Measurements from ENCODE around the gene TP53AIP1. TPM values are rescaled to one million over a fixed set of nuclear protein-coding genes. Genes with fewer than 3 reads are reported as not detected.

The TP53AIP1 gene
- polyA plus RNA-seq, 3 donors, result 0.03 TPM; not detected in 2

DNA sequence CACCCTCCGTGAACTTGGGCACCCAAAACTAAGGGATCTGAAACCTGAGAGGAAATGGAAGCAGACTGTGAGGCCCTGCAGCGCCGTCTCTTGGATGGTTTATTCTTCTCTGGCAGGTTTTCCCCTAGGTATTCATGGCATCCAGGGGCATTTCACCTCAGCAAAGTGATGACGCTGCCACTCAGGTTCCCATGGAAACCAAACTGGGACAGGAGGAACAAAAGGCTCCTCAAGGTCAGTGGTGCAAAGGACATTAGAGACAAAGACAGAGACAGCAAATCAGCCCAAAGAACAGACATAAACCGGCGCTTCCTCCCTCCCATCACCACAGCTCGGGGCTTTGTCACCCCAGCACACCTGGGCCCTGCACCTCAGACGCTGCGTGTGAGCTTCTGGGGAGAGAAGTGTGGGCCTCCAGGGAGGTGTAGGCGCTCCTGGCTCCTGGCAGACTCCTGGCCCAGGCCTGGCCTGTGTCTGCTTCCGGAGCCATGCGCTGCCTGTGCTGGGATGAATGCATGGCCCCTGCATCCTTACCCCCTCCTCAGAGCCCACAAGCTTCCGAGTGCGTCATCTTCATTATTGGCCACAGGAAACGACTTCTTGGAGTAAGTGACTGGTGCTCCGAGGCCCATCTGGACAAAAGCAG lies 5.9 kb downstream of the TP53AIP1 start:
- Mint-ChIP-seq H3K9me3 (peaks cover 0 to 2% (median 0%) of the 10 kb centered on the region in 7 donors), H3K36me3 (no peaks in the 10 kb centered on the region), H3K27ac (no peak overlapping the region), H3K4me1 (peaks cover 9% of the 10 kb centered on the region), H3K27me3 (ENCODE audit: low read depth in 3 of 3) (peaks cover 2 to 8% (median 6%) of the 10 kb centered on the region in 3 donors), H3K4me3 (no peak overlapping the region)
- Histone ChIP-seq H3K79me2 (ENCODE audit: insufficient read depth, low read length) (no peaks in the 10 kb centered on the region), H3K27me3 (ENCODE audit: control insufficient read depth in 2 of 2, insufficient read depth in 2 of 2, low read length in 2 of 2) (no peaks in the 10 kb centered on the region), H3K9me3 (replicated peaks in 1 of 2; ENCODE audit: control insufficient read depth in 1 of 2, insufficient read depth in 1 of 2, low read length in 2 of 2) (peaks cover 0 to 2% of the 10 kb centered on the region in 2 donors), H3K27ac (ENCODE audit: low read depth in 1 of 2, low read length in 2 of 2) (no peak overlapping the region), H2AFZ (ENCODE audit: insufficient read depth, low read depth, low read length, poor library complexity, severe bottlenecking) (no peak overlapping the region), H3K4me3 (replicated peaks in 1 of 3; ENCODE audit: low read depth in 2 of 3, low read length in 3 of 3) (no peak overlapping the region), H3K4me1 (ENCODE audit: control insufficient read depth in 1 of 2, insufficient read depth in 2 of 2, low read length in 2 of 2) (peaks cover 0 to 5% of the 10 kb centered on the region in 2 donors), H3K4me2 (replicated peaks; ENCODE audit: extremely low read depth, low read length, poor library complexity, severe bottlenecking) (no peak overlapping the region), H3K36me3 (replicated peaks in 1 of 2; ENCODE audit: control insufficient read depth in 1 of 2, insufficient read depth in 2 of 2, low read length in 2 of 2) (no peaks in the 10 kb centered on the region), H3K9ac (ENCODE audit: insufficient read depth, low read length, poor library complexity, severe bottlenecking) (no peak overlapping the region), H4K20me1 (ENCODE audit: insufficient read depth, low read length) (no peaks in the 10 kb centered on the region)
- TF ChIP-seq, protein P1, sequence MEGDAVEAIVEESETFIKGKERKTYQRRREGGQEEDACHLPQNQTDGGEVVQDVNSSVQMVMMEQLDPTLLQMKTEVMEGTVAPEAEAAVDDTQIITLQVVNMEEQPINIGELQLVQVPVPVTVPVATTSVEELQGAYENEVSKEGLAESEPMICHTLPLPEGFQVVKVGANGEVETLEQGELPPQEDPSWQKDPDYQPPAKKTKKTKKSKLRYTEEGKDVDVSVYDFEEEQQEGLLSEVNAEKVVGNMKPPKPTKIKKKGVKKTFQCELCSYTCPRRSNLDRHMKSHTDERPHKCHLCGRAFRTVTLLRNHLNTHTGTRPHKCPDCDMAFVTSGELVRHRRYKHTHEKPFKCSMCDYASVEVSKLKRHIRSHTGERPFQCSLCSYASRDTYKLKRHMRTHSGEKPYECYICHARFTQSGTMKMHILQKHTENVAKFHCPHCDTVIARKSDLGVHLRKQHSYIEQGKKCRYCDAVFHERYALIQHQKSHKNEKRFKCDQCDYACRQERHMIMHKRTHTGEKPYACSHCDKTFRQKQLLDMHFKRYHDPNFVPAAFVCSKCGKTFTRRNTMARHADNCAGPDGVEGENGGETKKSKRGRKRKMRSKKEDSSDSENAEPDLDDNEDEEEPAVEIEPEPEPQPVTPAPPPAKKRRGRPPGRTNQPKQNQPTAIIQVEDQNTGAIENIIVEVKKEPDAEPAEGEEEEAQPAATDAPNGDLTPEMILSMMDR (IDR thresholded peaks at IDR 0.05), result no peak
- intact Hi-C loops (cut with micrococcal nuclease), result no loop called here
- no peak for DNase-seq
- WGBS (ENCODE audit: insufficient coverage), result 92% methylated on average over 10 of the region's 16 CpGs

DNA sequence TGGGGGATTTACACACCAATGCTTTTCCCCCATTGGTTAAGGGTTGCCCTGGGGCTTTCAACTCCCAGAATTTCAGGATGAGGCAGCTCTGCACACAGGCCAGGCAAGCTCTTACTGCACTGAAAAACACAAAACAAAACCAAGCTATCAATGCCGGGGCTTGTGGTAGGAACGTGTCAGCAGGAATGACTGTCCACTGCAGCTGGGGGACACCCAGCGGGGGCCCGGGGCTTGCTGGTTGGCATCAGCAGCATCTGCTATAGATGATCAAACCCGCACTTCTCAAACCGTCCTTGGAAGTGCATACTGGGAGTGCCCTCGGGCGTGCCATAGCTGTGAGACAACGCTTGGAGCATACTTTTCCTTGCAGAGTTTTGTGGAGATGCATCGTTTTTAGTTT lies 7.7 kb downstream of the TP53AIP1 start:
- Histone ChIP-seq H3K4me1 (ENCODE audit: control insufficient read depth in 1 of 2, insufficient read depth in 2 of 2, low read length in 2 of 2) (no peaks in the 10 kb centered on the region), H3K9me3 (replicated peaks in 1 of 2; ENCODE audit: control insufficient read depth in 1 of 2, insufficient read depth in 1 of 2, low read length in 2 of 2) (peaks cover 0 to 2% of the 10 kb centered on the region in 2 donors), H3K27me3 (ENCODE audit: control insufficient read depth in 2 of 2, insufficient read depth in 2 of 2, low read length in 2 of 2) (no peaks in the 10 kb centered on the region), H3K79me2 (ENCODE audit: insufficient read depth, low read length) (no peaks in the 10 kb centered on the region), H3K36me3 (replicated peaks in 1 of 2; ENCODE audit: control insufficient read depth in 1 of 2, insufficient read depth in 2 of 2, low read length in 2 of 2) (no peaks in the 10 kb centered on the region), H2AFZ (ENCODE audit: insufficient read depth, low read depth, low read length, poor library complexity, severe bottlenecking) (no peak overlapping the region), H3K4me3 (replicated peaks in 1 of 3; ENCODE audit: low read depth in 2 of 3, low read length in 3 of 3) (no peak overlapping the region), H3K27ac (ENCODE audit: low read depth in 1 of 2, low read length in 2 of 2) (no peak overlapping the region), H4K20me1 (ENCODE audit: insufficient read depth, low read length) (no peaks in the 10 kb centered on the region), H3K9ac (ENCODE audit: insufficient read depth, low read length, poor library complexity, severe bottlenecking) (no peak overlapping the region), H3K4me2 (replicated peaks; ENCODE audit: extremely low read depth, low read length, poor library complexity, severe bottlenecking) (no peak overlapping the region)
- TF ChIP-seq, protein P1 (IDR thresholded peaks at IDR 0.05), result no peak
- Mint-ChIP-seq H3K36me3 (no peaks in the 10 kb centered on the region), H3K27me3 (ENCODE audit: low read depth in 3 of 3) (peaks cover 2 to 6% (median 4%) of the 10 kb centered on the region in 3 donors), H3K27ac (no peak overlapping the region), H3K9me3 (peaks cover 0 to 3% (median 0%) of the 10 kb centered on the region in 7 donors), H3K4me3 (no peak overlapping the region), H3K4me1 (peaks cover 1% of the 10 kb centered on the region)
- DNase-seq, result no peak
- 98% methylated on average over 10 of the region's 10 CpGs for WGBS (ENCODE audit: insufficient coverage)
- intact Hi-C loops (cut with micrococcal nuclease), result no loop called here

Data from CD14-positive monocyte (primary cell).